ENCODE measurements around the gene TTC28.

- no peak for TF ChIP-seq CTCF (IDR thresholded peaks at IDR 0.05; ENCODE audit: low read depth, low read length)
- no peak for TF ChIP-seq MAX (IDR thresholded peaks at IDR 0.05; ENCODE audit: low read depth, low read length)
These were observed 471.6 kb downstream of the TTC28 start for GRCh38 chr22:28208036-28208435.

Measured in NB4 (cell line).